Natural killer cell (primary cell): ENCODE results near the gene UIMC1. TPM values are rescaled to one million over a fixed set of nuclear protein-coding genes. Genes with fewer than 3 reads are reported as not detected.

Experiments
- ATAC-seq, 3 donors: fragments of 150-1000 bp in 2 of 3; fragments of 200-7000 bp in 1 of 3; cut with Tn5 transposase; 1 replicate in 1 of 3; 2 replicates in 2 of 3; pipeline ENCODE4 v1.10.0; 2021; ENCODE audit warnings: mild to moderate bottlenecking in 2 of 3, moderate library complexity in 2 of 3
- DNase-seq, 2 donors: peaks; one replicate each; pipeline versions ENCODE4 v3.0.0 to v3.0.0-alpha.2; 2013 to 2021; ENCODE audit warnings: mixed read lengths in 1 of 2
- H3K27ac ChIP-seq: one replicate; pipeline ENCODE4 v1.5.1; 2013; ENCODE audit warnings: mild to moderate bottlenecking, low read length
- H3K27me3 ChIP-seq: one replicate; pipeline ENCODE4 v1.6.1; 2013; ENCODE audit warnings: low read length; ENCODE audit not compliant: control insufficient read depth, insufficient read depth
- H3K36me3 ChIP-seq: one replicate; pipeline ENCODE4 v1.6.1; 2013; ENCODE audit warnings: low read length; ENCODE audit not compliant: control insufficient read depth, insufficient read depth
- H3K4me1 ChIP-seq: one replicate; pipeline ENCODE4 v1.6.1; 2013; ENCODE audit warnings: low read length; ENCODE audit not compliant: control insufficient read depth, insufficient read depth
- H3K4me3 ChIP-seq: one replicate; pipeline ENCODE4 v1.5.1; 2013; ENCODE audit warnings: low read length
- H3K9me3 ChIP-seq: one replicate; pipeline ENCODE4 v1.6.1; 2013; ENCODE audit warnings: low read length; ENCODE audit not compliant: control insufficient read depth, insufficient read depth
- H3K27ac Mint-ChIP-seq, 2 donors: one replicate each; pipeline ENCODE4 v1.8.0; 2022; ENCODE audit warnings: mild to moderate bottlenecking in 2 of 2, mixed read lengths in 2 of 2, moderate library complexity in 1 of 2
- H3K27me3 Mint-ChIP-seq, 2 donors: one replicate each; pipeline ENCODE4 v1.8.0; 2022; ENCODE audit warnings: low read depth in 2 of 2, mixed read lengths in 2 of 2
- H3K36me3 Mint-ChIP-seq: one replicate; pipeline ENCODE4 v1.8.0; 2022; ENCODE audit warnings: mixed read lengths
- H3K4me1 Mint-ChIP-seq, 2 donors: one replicate each; pipeline ENCODE4 v1.8.0; 2022; ENCODE audit warnings: mixed read lengths in 2 of 2
- H3K4me3 Mint-ChIP-seq: one replicate; pipeline ENCODE4 v1.8.0; 2022; ENCODE audit warnings: mild to moderate bottlenecking, moderate library complexity, mixed read lengths
- H3K9me3 Mint-ChIP-seq, 2 donors: one replicate each; pipeline ENCODE4 v1.8.0; 2022; ENCODE audit warnings: mixed read lengths in 2 of 2
- WGBS: methylation state at CpG from one replicate; pipeline ENCODE4 v1.1.7; 2013; ENCODE audit warnings: missing lambda C conversion rate; ENCODE audit not compliant: insufficient coverage; 5-methylcytosine and 5-hydroxymethylcytosine counted together
- intact Hi-C: fragments of 100-400 bp; cut with micrococcal nuclease; formaldehyde crosslinking; loops from one replicate; pipeline ENCODE4 v1.14.2; 2022
- total RNA-seq, 4 donors: library from RNA; stranded (reverse); fragments of 120-200 nt in 1 of 4; gene quantifications; one replicate each; pipeline versions ENCODE4 v1.2.3 to v1.2.4, GENCODE V29; 2013 to 2022
- TF ChIP-seq, protein P1 (sequence below): fragments of 200-600 bp; IDR thresholded peaks from one replicate; pipeline ENCODE4 v1.8.0; 2022; ENCODE audit warnings: antibody characterized with exemption

The UIMC1 gene
- total RNA-seq, 3 donors from 2014 or later (not counting 1 experiment from before 2014, with no cell fraction given), result 55.1 to 75.7 (median 57.3) TPM

DNA sequence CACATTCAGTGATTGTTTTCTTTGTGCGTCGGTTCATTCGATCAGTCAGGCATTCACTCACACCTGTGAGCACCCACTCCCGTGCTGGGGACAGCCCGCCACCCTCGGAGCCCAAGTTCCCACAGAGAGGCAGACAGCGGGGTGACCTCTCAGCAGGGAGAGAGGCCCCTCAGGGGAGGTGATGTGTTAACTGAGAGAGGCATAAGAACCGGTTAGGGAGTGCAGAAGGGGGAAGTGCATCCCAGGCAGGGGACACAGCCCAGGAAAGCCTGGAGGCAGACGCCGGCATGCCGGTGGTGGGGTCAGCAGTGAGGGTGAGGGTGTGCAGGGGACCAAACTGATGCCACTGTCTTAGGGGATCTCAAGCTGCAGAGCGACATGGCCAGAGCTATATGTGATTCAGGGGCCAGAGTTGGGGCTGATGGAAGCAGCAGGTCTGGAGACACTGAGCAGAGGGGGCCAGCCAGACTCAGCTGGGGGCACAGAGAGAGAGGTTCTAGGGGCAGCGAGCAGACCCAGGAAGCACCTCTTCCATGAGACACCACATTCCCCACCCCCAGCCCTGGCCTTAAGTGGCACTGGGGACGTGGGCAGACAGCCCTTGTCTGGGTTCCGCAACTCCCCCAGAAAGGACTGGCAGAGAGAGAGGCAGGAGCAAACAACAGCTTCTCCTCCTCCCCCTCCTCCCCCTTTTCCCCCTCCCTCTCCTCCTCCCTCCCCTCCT lies 143.4 kb downstream of the UIMC1 start:
- WGBS, result 17% methylated on average over 15 of the region's 15 CpGs
- peaks cover 0 to 3% of the 10 kb centered on the region in 2 donors for H3K4me1 Mint-ChIP-seq

DNA sequence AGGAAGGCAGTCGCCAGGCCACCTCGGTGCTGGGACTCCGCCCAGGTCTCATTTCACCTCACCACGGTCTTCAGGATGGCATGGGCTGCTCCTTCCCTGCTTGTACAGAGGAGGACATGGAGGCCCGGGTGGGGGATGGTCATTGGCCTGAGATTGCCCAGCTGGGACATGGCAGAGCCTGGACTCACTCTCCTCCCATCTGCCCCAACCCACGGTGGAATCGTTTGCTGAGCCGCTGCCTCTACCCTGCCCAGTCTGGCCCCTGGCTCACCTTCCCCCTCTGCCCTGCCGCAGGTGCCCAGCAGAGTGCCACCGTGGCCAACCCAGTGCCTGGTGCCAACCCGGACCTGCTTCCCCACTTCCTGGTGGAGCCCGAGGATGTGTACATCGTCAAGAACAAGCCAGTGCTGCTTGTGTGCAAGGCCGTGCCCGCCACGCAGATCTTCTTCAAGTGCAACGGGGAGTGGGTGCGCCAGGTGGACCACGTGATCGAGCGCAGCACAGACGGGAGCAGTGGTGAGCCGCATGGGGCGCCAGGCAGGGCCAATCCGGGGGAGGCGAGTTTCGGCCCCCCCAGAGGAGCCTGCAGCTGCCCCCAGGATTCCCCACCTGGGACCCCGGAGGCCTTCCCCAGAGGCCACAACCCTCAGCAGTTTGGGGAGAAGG lies 144.1 kb downstream of the UIMC1 start:
- no peak for DNase-seq
- Mint-ChIP-seq H3K36me3 (no peaks in the 10 kb centered on the region), H3K27ac (no peak overlapping the region), H3K4me1 (peaks cover 0 to 3% of the 10 kb centered on the region in 2 donors), H3K4me3 (no peak overlapping the region), H3K27me3 (peaks cover 16 to 27% of the 10 kb centered on the region in 2 donors), H3K9me3 (no peaks in the 10 kb centered on the region)
- H3K4me3 ChIP-seq, result no peak overlapping the region
- no peak overlapping the region for H3K27ac ChIP-seq
- no peak for ATAC-seq
- no peaks in the 10 kb centered on the region for H3K9me3 ChIP-seq
- TF ChIP-seq, protein P1, sequence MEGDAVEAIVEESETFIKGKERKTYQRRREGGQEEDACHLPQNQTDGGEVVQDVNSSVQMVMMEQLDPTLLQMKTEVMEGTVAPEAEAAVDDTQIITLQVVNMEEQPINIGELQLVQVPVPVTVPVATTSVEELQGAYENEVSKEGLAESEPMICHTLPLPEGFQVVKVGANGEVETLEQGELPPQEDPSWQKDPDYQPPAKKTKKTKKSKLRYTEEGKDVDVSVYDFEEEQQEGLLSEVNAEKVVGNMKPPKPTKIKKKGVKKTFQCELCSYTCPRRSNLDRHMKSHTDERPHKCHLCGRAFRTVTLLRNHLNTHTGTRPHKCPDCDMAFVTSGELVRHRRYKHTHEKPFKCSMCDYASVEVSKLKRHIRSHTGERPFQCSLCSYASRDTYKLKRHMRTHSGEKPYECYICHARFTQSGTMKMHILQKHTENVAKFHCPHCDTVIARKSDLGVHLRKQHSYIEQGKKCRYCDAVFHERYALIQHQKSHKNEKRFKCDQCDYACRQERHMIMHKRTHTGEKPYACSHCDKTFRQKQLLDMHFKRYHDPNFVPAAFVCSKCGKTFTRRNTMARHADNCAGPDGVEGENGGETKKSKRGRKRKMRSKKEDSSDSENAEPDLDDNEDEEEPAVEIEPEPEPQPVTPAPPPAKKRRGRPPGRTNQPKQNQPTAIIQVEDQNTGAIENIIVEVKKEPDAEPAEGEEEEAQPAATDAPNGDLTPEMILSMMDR, result no peak
- H3K27me3 ChIP-seq, result peaks cover 18% of the 10 kb centered on the region
- H3K4me1 ChIP-seq, result no peaks in the 10 kb centered on the region
- no peaks in the 10 kb centered on the region for H3K36me3 ChIP-seq
- 59% methylated on average over 28 of the region's 28 CpGs for WGBS
- intact Hi-C loops, result no loop called here

More for the DNA sequence above, 143.4 kb downstream of the UIMC1 start:
- TF ChIP-seq, protein P1, result no peak
- DNase-seq, result no peak
- H3K36me3 Mint-ChIP-seq, result no peaks in the 10 kb centered on the region
- H3K36me3 ChIP-seq, result no peaks in the 10 kb centered on the region
- no peaks in the 10 kb centered on the region for H3K9me3 Mint-ChIP-seq
- H3K27ac ChIP-seq, result no peak overlapping the region
- intact Hi-C loops, result no loop called here
- no peaks in the 10 kb centered on the region for H3K9me3 ChIP-seq
- H3K4me3 Mint-ChIP-seq, result no peak overlapping the region
- peaks cover 18% of the 10 kb centered on the region for H3K27me3 ChIP-seq
- peak in 1 of 3 donors; percentile 22 for ATAC-seq
- H3K27ac Mint-ChIP-seq, result no peak overlapping the region
- no peaks in the 10 kb centered on the region for H3K4me1 ChIP-seq
- H3K4me3 ChIP-seq, result no peak overlapping the region
- peaks cover 14 to 24% of the 10 kb centered on the region in 2 donors for H3K27me3 Mint-ChIP-seq

DNA sequence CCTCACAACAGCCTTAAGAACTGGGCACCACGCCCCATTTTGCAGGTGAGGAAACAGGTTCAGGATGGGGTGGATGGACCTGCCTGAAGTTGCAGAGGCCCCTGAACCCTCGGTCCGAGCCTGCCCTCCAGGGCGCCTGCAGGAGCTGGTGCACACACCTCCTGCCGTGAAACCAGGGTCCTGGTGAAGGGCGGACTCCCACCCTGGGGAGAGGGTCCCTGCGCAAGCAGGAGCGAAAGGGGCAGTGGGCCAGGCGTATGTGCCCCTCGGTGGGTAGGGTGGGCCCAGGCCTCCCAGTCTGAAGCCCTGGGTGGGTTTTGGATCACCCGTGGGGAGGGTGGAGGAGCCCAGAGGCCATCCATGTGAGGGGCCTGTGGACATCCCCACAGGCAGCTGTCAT lies 145.3 kb downstream of the UIMC1 start:
- Mint-ChIP-seq H3K4me3 (no peak overlapping the region), H3K9me3 (no peaks in the 10 kb centered on the region), H3K27me3 (peaks cover 23% of the 10 kb centered on the region in 2 donors), H3K4me1 (peaks cover 0 to 3% of the 10 kb centered on the region in 2 donors), H3K27ac (no peak overlapping the region), H3K36me3 (no peaks in the 10 kb centered on the region)
- DNase-seq, result no peak
- intact Hi-C loops, result no loop called here
- Histone ChIP-seq H3K4me3 (no peak overlapping the region), H3K27me3 (peaks cover 14% of the 10 kb centered on the region), H3K4me1 (no peaks in the 10 kb centered on the region), H3K27ac (no peak overlapping the region), H3K36me3 (no peaks in the 10 kb centered on the region), H3K9me3 (no peaks in the 10 kb centered on the region)
- WGBS, result 82% methylated on average over 11 of the region's 11 CpGs
- TF ChIP-seq, protein P1, result no peak
- ATAC-seq, result no peak
